GM10266 (cell line): ENCODE data around the gene G3BP2.

Experiments used
- DNase-seq: peaks from one replicate; pipeline ENCODE4 v3.0.0; 2012; ENCODE audit errors: extremely low spot score
- CTCF ChIP-seq: IDR thresholded peaks from 2 replicates; pipeline ENCODE4 v1.5.1; 2012; ENCODE audit warnings: mild to moderate bottlenecking, low read depth; ENCODE audit not compliant: control insufficient read depth, insufficient read depth; ENCODE audit errors: missing control alignments

Gene G3BP2

DNA sequence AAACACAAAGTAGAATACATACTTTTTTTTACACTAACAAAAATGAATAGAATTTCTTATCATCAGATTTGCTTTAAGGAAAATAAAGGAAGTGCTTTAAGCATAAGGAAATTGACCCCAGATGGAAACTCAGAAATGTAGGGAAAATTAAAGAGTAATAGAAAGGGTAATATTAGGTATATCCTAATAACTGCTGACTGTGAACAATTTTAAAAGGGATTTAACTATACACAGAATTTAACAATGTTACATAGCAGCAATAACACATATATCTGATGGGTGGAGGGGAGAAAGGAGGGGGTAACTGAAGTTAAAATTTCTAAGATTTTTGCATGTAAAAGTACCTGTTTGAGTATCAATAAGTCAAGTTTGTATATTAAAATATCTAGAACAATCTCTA is 51.5 kb downstream of the G3BP2 start:
- TF ChIP-seq CTCF, result no peak

DNA sequence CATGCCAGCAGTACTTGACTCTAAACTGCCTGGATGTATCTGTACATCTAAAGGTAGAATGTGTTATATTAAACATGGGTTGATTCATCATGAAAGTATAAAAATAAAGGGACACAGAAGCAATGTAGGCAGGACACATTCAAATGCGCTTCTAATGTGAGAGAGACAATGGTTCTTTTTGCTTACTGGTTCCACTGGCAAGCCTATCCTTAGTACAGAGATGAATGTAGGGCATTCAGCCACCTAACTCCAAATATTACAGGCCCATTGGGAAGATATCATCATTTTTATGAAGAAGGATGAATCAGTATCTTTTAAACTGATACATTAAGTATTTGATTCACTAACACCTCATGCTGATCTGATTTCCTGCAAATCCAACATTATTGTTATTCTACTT is 60.9 kb downstream of the G3BP2 start:
- DNase-seq, result no peak
- no peak for TF ChIP-seq CTCF

More for the DNA sequence above, 51.5 kb downstream of the G3BP2 start:
- no peak for DNase-seq

DNA sequence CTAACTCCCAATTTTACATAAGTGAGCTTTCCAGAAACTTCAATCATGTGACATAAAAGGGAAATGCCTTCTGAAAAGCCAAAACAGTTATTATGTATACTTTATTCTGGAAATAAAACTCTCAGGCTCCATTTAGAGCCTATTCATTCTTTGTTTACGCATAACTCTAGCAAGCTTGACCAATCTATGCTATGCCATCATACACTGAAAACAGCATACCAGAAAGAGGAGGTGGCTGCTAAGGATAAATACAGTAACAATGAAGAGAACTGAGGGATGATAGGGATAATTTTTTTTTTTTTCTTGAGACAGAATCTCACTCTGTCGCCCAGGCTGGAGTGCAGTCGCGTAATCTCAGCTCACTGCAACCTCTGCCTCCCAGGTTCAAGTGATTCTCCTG is 67.3 kb downstream of the G3BP2 start:
- no peak for TF ChIP-seq CTCF
- DNase-seq, result no peak

- DNase-seq, result no peak
- TF ChIP-seq CTCF, result no peak
Observed at GRCh38 chr4:75599647-75600046, 73.6 kb downstream of the G3BP2 start.

DNA sequence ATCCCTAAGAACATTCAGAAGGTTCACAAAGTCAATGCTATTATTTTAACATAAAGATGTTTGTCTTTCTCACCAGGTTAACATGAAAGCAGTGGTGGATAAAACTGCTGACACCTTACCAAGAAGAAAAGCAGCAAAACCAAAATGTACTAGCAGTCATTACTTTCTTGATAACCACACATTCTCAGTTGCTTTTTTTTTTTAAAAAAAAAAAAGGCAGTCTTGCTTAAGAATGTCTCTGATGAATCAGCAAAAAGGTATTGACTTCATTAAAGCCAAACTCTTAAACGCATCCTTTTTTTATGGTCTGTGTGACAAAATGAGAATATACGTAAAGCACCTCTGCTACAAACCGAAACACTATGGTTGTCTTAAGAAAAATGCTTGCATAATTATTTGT is 74.8 kb downstream of the G3BP2 start:
- TF ChIP-seq CTCF, result no peak
- peak; percentile 17 for DNase-seq

DNA sequence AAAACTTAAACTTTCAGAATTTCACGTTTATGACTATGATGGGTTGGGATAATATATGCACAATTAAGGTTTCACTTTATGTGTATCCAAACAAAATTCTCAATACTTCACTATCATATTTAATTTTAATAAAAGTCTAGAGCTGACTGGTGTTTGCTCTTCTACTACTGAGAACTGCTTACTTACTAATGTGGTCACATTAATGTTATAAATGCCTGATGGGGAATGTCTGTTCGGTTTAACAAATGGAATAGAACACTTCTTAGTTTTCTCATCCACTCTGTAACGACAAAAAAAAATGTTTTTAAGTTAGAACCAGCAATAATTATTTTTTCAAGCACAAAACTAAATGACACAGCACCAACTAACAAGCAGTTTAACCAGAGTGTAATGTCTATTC is 77.2 kb downstream of the G3BP2 start:
- TF ChIP-seq CTCF, result no peak
- DNase-seq, result no peak

GRCh38 chr4:75593393-75593792 is 79.8 kb downstream of the G3BP2 start:
- DNase-seq, result no peak

More at GRCh38 chr4:75593393-75593792, 79.8 kb downstream of the G3BP2 start:
- no peak for TF ChIP-seq CTCF
